HEK293T (cell line): Measurements from ENCODE around the gene ATOH8.

Experiments used
- CTCF ChIA-PET: fragments of 350-600 bp; formaldehyde crosslinking; extraction: SDS; loops from one replicate; lab custom pipeline; 2021; ENCODE audit warnings: antibody characterized with exemption, inconsistent platforms; lab: Yijun Ruan, JAX
- POLR2A ChIA-PET: fragments of 350-600 bp; formaldehyde crosslinking; extraction: SDS; loops from one replicate; lab custom pipeline; 2020; ENCODE audit warnings: antibody characterized with exemption, inconsistent platforms; lab: Yijun Ruan, JAX
- DNase-seq: peaks from one replicate; pipeline ENCODE4 v3.0.0; 2012; ENCODE audit warnings: mixed read lengths; ENCODE audit errors: extremely low spot score
- ARNT ChIP-seq: fragments of 450-650 bp; IDR thresholded peaks from 2 replicates; pipeline ENCODE4 v1.6.1; 2017; ENCODE audit warnings: mild to moderate bottlenecking
- BHLHE40 ChIP-seq: fragments of 450-650 bp; IDR thresholded peaks from 2 replicates; pipeline ENCODE4 v1.6.1; 2016; ENCODE audit warnings: mild to moderate bottlenecking, moderate library complexity, borderline replicate concordance
- CTBP1 ChIP-seq: fragments of 450-650 bp; IDR thresholded peaks from 2 replicates; pipeline ENCODE4 v1.6.1; 2016; ENCODE audit warnings: borderline replicate concordance
- ELF4 ChIP-seq: fragments of 450-650 bp; IDR thresholded peaks from 2 replicates; pipeline ENCODE4 v1.6.1; 2017; ENCODE audit warnings: antibody characterized with exemption
- FOXA1 ChIP-seq: fragments of 450-650 bp; IDR thresholded peaks from 2 replicates; pipeline ENCODE4 v1.6.1; 2016; ENCODE audit warnings: mild to moderate bottlenecking
- FOXK2 ChIP-seq: fragments of 450-650 bp; IDR thresholded peaks from 2 replicates; pipeline ENCODE4 v1.6.1; 2016; ENCODE audit warnings: mild to moderate bottlenecking
- FOXM1 ChIP-seq: fragments of 450-650 bp; IDR thresholded peaks from 2 replicates; pipeline ENCODE4 v1.6.1; 2017; ENCODE audit warnings: mild to moderate bottlenecking, borderline replicate concordance
- HDGF ChIP-seq: fragments of 450-650 bp; IDR thresholded peaks from 2 replicates; pipeline ENCODE4 v1.6.1; 2017; ENCODE audit warnings: antibody characterized with exemption, borderline replicate concordance
- L3MBTL2 ChIP-seq: fragments of 450-650 bp; conservative IDR thresholded peaks from 2 replicates; pipeline ENCODE4 v1.6.1; 2016; ENCODE audit warnings: mild to moderate bottlenecking
- LEF1 ChIP-seq: fragments of 450-650 bp; IDR thresholded peaks from 2 replicates; pipeline ENCODE4 v1.6.1; 2017; ENCODE audit warnings: mild to moderate bottlenecking, borderline replicate concordance
- NFRKB ChIP-seq: fragments of 450-650 bp; IDR thresholded peaks from 2 replicates; pipeline ENCODE4 v1.6.1; 2016; ENCODE audit warnings: mild to moderate bottlenecking, moderate library complexity
- SP1 ChIP-seq: fragments of 450-650 bp; IDR thresholded peaks from 2 replicates; pipeline ENCODE4 v1.6.1; 2017
- SUZ12 ChIP-seq: fragments of 450-650 bp; IDR thresholded peaks from 2 replicates; pipeline ENCODE4 v1.6.1; 2016; ENCODE audit warnings: mild to moderate bottlenecking
- TARDBP ChIP-seq: fragments of 450-650 bp; IDR thresholded peaks from 2 replicates; pipeline ENCODE4 v1.6.1; 2016
- ZNF384 ChIP-seq: fragments of 450-650 bp; IDR thresholded peaks from 2 replicates; pipeline ENCODE4 v1.6.1; 2016
- TF ChIP-seq, protein P1 (sequence below): fragments of 450-650 bp; IDR thresholded peaks from 2 replicates; pipeline ENCODE4 v1.6.1; 2016

ATOH8 gene

DNA sequence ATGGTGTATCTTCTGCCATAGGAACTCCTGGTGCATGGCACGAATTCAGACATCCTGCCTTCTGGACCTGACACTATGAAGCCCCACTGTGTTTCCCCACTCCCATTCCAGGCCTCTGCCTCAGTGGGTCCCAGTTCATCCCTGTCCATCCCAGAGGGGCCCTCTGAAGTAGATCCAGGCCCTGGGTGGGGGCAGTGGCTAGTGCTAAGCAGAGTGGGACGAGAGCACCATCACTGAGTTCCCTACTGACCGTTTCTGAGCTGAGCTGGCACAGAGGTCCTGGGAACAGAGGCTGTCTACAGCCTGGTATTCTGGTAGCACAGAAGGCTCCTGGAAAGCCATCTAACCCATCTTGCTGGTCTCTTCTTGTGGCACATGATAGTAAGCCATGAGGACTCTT is 54.0 kb downstream of the ATOH8 start:
- DNase-seq, result no peak
- TF ChIP-seq ARNT (no peak), TARDBP (no peak), SUZ12 (no peak), HDGF (no peak), SP1 (no peak), NFRKB (no peak), FOXA1 (no peak), BHLHE40 (no peak), FOXK2 (no peak), ZNF384 (no peak), ELF4 (no peak), L3MBTL2 (no peak)
- TF ChIP-seq, protein P1, sequence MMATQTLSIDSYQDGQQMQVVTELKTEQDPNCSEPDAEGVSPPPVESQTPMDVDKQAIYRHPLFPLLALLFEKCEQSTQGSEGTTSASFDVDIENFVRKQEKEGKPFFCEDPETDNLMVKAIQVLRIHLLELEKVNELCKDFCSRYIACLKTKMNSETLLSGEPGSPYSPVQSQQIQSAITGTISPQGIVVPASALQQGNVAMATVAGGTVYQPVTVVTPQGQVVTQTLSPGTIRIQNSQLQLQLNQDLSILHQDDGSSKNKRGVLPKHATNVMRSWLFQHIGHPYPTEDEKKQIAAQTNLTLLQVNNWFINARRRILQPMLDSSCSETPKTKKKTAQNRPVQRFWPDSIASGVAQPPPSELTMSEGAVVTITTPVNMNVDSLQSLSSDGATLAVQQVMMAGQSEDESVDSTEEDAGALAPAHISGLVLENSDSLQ, result no peak
- ChIA-PET POLR2A (no interaction called here), CTCF (no interaction called here)

DNA sequence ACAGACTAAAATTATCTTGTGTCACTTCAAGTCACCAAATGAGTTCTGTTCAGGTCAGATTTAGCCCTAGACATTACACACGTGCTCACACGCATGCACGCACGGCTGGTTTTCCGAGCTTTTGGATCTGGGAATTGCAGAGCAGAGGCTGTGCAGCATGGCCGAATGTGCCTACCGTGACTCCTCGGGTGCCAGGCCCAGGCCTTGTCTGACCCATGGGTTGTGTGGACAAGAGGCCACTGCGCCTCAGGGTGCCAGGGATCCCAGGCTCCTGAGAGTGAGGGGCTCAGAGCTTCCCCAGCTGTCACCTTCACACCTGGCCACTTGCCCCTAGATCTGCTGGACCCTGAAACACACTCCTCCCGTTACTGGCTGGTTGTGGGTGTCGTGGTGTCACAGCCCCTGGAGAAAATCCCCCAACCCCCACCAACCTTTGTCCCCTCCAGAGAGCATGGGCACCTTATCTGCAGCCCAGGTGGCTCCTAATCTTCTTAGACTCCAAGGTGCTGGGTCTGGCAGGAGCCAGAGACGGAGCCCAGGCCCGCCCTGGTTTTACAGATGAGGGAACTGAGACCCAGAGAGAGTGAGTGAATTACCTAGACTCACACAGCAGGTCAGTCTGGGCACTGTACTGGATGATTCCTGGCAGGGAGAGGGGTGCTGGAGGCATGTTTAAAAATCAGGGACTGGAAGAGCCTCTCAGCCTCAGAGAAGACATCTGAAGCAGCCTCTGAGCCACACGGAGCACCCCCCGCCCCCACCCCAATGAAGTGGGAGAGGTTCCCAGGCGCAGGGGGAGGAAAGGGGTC is 56.8 kb downstream of the ATOH8 start:
- TF ChIP-seq L3MBTL2 (no peak), ELF4 (no peak), CTBP1 (no peak), BHLHE40 (no peak), ARNT (no peak), SUZ12 (no peak), FOXM1 (no peak), HDGF (no peak)
- POLR2A ChIA-PET, result no interaction called here
- DNase-seq, result no peak
- CTCF ChIA-PET, result interaction anchor here (1.3 to 5.5 kb wide), 3 partner anchors 59 to 104 kb away, joined by 3 to 44 read pairs (median 9); partner anchors contain the start of gene ATOH8

DNA sequence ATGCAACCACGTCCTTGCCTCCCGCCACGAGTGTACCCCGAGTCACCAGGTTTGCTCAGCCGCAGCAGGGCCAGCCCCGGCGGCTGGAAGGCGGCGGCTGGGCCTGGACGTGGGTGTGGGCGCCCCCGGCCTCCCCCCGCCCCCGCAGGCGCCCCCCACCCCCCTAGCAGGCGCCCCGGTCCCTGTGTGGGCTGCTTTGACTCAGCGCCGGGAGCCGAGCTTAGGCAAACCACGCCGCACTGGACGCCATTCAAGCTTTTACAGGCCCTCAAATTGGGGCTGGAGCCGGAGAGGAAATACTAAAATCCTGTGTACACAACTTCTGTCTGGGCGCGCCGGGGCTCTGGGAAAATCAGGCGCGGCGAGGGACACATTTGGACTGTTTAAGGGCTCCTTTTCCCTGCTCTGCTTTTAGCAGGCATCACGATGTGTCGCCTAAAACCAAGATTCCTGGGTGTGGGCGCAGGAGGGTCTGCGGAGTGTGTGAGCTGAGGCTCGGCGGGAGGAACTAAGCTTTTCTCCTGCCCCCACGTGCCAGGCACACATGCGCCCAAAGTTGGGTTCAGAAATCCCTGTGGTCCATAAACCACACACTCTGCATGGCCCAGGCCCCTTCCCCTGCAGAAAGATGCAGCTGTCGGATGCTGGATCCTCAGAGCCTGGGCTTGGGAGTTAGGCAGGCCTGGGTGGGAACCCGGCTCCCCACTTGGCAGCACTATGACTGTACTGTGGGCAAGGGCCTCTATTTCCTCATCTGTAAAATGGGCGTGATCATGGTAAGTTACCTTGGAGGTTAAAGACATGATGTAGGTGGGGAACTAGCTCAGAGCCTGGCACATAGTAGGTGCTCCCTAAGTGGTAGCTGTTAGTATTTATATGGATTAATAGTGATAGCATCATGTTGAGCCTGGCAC is 57.6 kb downstream of the ATOH8 start:
- ChIA-PET CTCF (interaction anchor here (0.7 to 5.5 kb wide), 6 partner anchors 60 to 174 kb away, joined by 3 to 44 read pairs (median 4); partner anchors contain the start of gene ATOH8), POLR2A (no interaction called here)
- no peak for TF ChIP-seq NFRKB
- no peak for TF ChIP-seq ZNF384
- TF ChIP-seq BHLHE40, result no peak
- no peak for TF ChIP-seq ELF4
- DNase-seq, result no peak

DNA sequence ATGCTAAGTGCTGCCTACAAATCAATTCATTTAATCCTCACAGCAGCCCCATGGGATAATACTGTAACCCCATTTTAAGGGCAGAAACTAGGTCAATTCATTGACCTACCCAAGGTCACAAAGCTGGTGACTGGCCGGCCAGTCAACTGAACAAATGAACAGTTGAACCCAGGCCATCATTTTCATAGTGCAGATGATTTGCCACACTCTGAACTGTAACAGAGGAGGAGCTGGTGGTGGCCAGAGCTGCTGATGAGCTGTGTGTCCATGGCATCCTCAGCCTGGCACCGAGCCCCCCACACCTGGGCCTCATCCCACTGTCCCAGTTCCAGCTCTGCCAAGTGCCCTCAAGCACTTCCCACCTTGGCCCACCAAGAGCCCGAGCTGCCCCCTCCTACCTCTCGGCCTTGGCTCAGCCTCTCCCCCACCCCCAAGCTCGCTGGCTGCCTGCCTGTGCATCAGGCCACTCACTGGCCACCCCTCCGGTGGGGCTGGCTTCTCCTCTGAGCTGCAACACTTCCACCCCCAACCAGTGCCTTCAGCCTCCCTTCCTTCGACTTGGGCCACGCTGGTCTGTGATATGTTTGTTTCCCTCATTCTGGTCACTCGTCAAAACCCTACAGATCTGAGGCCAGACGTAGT is 58.4 kb downstream of the ATOH8 start:
- TF ChIP-seq ARNT (no peak), SP1 (no peak), ZNF384 (no peak), FOXM1 (no peak), L3MBTL2 (no peak), FOXA1 (no peak), SUZ12 (no peak), TARDBP (no peak), BHLHE40 (no peak), FOXK2 (no peak), CTBP1 (no peak), LEF1 (no peak), ELF4 (no peak), HDGF (no peak)
- TF ChIP-seq, protein P1, result no peak
- no peak for DNase-seq
- POLR2A ChIA-PET, result no interaction called here
- CTCF ChIA-PET, result interaction anchor here (0.7 to 5.5 kb wide), 5 partner anchors 60 to 175 kb away, joined by 3 to 44 read pairs (median 4); partner anchors contain the start of gene ATOH8

DNA sequence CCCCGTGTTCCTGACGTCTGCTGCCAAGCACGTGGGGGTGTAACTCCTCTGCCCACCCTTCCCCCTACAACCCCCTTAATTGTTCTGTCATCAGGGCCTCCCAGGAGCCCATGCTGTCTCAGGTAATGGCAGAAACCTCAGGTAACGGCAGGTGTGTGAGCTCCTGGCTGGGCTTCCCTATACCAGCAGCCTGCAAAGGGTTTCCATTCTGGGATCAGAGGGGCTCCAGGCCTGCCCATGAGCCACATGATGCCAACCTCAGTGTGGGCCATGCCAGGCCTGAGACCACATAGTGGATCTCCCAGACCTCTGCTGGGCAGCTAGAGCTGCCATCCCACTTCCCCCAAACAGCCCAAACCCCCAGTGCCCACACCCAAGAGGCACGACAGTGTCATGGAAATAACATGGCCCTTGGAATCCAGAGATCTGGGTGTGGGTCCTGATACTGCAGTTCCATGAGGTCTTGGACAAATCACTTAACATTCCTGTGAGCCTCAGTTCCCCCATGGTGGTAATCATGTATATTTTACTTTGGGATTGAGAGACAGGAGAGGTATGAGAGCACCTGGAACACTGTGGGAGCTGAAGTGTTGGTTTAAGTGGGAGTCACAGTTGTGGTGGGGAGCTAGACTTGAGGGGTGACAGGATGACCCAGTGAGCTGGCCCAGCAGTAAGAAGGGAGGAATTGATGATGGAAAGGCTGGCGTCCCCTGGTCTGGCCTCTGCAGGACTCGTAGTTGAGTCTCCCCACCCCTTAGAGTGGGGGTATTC is 59.6 kb downstream of the ATOH8 start:
- DNase-seq, result no peak
- TF ChIP-seq ELF4, result no peak
- no peak for TF ChIP-seq FOXK2
- TF ChIP-seq SP1, result no peak
- TF ChIP-seq L3MBTL2, result no peak
- TF ChIP-seq, protein P1, result no peak
- TF ChIP-seq FOXM1, result no peak
- ChIA-PET CTCF (interaction anchor here (0.6 to 5.5 kb wide), 16 partner anchors 8 to 178 kb away, joined by 3 to 44 read pairs (median 4); partner anchors contain the start of gene ATOH8), POLR2A (interaction anchor here (0.8 to 2.1 kb wide), 2 partner anchors 84 to 292 kb away, joined by 3 to 6 read pairs; partner anchors contain the start of gene POLR1A)
